ENCODE data around the gene MED31. TPM values are rescaled to one million over a fixed set of nuclear protein-coding genes. Genes with fewer than 3 reads are reported as not detected.
A peak's percentile ranks its signal among the peaks of the same experiment; 100 is the strongest.

The MED31 gene
- total RNA-seq, 1 experiment from 2014 or later = 17.8 TPM

GRCh38 chr17:6641247-6641863 is 10.1 kb downstream of the MED31 start:
- peak overlapping the region; percentile 96 for H3K4me3 Mint-ChIP-seq (ENCODE audit: unreplicated experiment)
- peak overlapping the region; percentile 96 for H3K27ac Mint-ChIP-seq (ENCODE audit: low read depth, unreplicated experiment)
- peaks cover 31% of the 10 kb centered on the region for H3K4me1 Mint-ChIP-seq (ENCODE audit: insufficient read depth, unreplicated experiment)
- ChIA-PET CTCF (interaction anchor here (0.7 to 1.9 kb wide), 3 partner anchors 8 to 380 kb away, joined by 3 to 7 read pairs (median 3); no protein-coding TSS in a partner anchor), POLR2A (interaction anchor here (0.6 to 3.9 kb wide), 24 partner anchors 8 to 375 kb away, joined by 3 to 57 read pairs (median 5); partner anchors contain the start of genes C17orf100, MED31 and RNASEK)
- intact Hi-C loops (cut with micrococcal nuclease) = loop anchor here (2.0 kb wide), 1 partner anchor 87 kb away; no protein-coding TSS in a partner anchor
- no peak for TF ChIP-seq CTCF (IDR thresholded peaks at IDR 0.05; ENCODE audit: unreplicated experiment)
- peak; percentile 33 for DNase-seq (ENCODE audit: unreplicated experiment)
- H3K9me3 Mint-ChIP-seq (ENCODE audit: unreplicated experiment) = no peaks in the 10 kb centered on the region
- BruUV-seq (replicated peaks) = TSS peak; percentile 59
- H3K36me3 Mint-ChIP-seq (ENCODE audit: insufficient read depth, unreplicated experiment) = peaks cover 59% of the 10 kb centered on the region
- H3K27me3 Mint-ChIP-seq (ENCODE audit: insufficient read depth, unreplicated experiment) = no peaks in the 10 kb centered on the region

- Mint-ChIP-seq H3K27me3 (ENCODE audit: insufficient read depth, unreplicated experiment) (no peaks in the 10 kb centered on the region), H3K9me3 (ENCODE audit: unreplicated experiment) (no peaks in the 10 kb centered on the region), H3K36me3 (ENCODE audit: insufficient read depth, unreplicated experiment) (peaks cover 57% of the 10 kb centered on the region), H3K4me3 (ENCODE audit: unreplicated experiment) (peak within 1 kb of the TSS; percentile 96), H3K27ac (ENCODE audit: low read depth, unreplicated experiment) (peak within 1 kb of the TSS; percentile 96), H3K4me1 (ENCODE audit: insufficient read depth, unreplicated experiment) (peaks cover 26% of the 10 kb centered on the region)
- POLR2A ChIA-PET = interaction anchor here (0.6 to 3.9 kb wide), 21 partner anchors 7 to 375 kb away, joined by 3 to 57 read pairs (median 4); partner anchors contain the start of genes C17orf100, MED31 and RNASEK
- intact Hi-C loops (cut with micrococcal nuclease) = loop anchor here (1.0 to 2.0 kb wide), 2 partner anchors 86 to 169 kb away; no protein-coding TSS in a partner anchor
- CTCF ChIA-PET = interaction anchor here (0.7 to 1.9 kb wide), 2 partner anchors 203 to 381 kb away, joined by 3 to 7 read pairs; no protein-coding TSS in a partner anchor
- DNase-seq (ENCODE audit: unreplicated experiment) = peak; percentile 89
- BruUV-seq (replicated peaks) = no TSS peak
- no peak for TF ChIP-seq CTCF (IDR thresholded peaks at IDR 0.05; ENCODE audit: unreplicated experiment)
Observed at GRCh38 chr17:6640536-6641246, 10.7 kb downstream of the MED31 start, which contains the start of the genes KIAA0753 and TXNDC17. Gene KIAA0753 (minus strand): TSS chr17:6640711. CDS start chr17:6635103, 5,608 bp downstream. Gene TXNDC17 (plus strand): TSS chr17:6641060. CDS start chr17:6641083, 23 bp downstream.

DNA sequence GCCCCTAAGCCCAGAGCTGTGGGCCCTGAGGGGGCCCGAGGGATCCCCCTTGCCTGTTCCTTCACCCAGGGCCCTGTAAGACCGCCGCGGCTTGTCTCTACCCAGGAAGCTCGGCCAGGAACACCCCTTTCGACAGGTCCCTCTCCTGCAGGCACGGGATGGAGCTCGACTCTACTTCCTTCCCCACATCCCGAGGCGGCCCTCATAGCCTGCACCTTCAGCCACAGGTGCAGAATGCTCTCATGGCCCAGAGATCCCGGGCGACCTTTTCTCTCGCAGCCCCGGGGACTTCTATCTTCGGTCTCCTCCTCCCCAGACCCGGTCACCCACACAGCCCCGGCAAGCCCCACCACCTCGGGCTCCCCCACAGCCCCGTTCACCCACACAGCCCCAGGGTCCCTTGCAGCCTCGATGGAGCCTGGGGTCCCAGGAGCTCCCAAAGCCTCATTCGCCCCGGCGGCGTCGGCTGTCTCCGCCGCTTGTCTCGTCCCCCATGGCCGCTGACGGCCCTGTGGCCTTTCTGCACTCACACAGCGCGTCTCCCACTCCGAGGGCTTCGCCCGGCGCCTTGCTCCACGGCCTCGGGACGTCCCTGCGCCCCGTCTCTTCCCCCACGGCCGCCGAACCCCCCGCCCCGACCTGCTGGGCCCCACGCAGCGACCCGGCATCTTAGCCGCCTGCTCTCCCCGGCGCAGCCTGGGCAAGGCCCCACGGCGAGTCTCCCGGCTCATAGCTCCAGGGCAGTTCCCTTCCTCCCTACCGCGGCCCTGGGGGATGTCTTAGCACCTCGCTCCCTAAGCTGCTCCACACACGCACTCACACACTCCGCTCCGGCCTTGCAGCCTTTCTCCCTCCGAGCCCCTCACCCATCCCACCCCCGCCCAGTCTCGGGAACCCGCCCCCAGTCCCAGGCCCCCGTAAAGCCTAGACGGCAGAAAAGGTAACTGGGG is 11.5 kb downstream of the MED31 start:
- CTCF ChIA-PET = interaction anchor here (0.5 to 2.1 kb wide), 5 partner anchors 9 to 1122 kb away, joined by 3 to 9 read pairs (median 3); no protein-coding TSS in a partner anchor
- peak; percentile 20 for DNase-seq (ENCODE audit: unreplicated experiment)

More for the DNA sequence above, 11.5 kb downstream of the MED31 start:
- Mint-ChIP-seq H3K9me3 (ENCODE audit: unreplicated experiment) (no peaks in the 10 kb centered on the region), H3K36me3 (ENCODE audit: insufficient read depth, unreplicated experiment) (peaks cover 57% of the 10 kb centered on the region), H3K27ac (ENCODE audit: low read depth, unreplicated experiment) (peak overlapping the region; percentile 96), H3K4me1 (ENCODE audit: insufficient read depth, unreplicated experiment) (peaks cover 19% of the 10 kb centered on the region), H3K27me3 (ENCODE audit: insufficient read depth, unreplicated experiment) (no peaks in the 10 kb centered on the region), H3K4me3 (ENCODE audit: unreplicated experiment) (peak overlapping the region; percentile 96)
- intact Hi-C loops (cut with micrococcal nuclease) = loop anchor here (1.0 to 2.0 kb wide), 2 partner anchors 85 to 169 kb away; no protein-coding TSS in a partner anchor
- TF ChIP-seq CTCF (IDR thresholded peaks at IDR 0.05; ENCODE audit: unreplicated experiment) = no peak
- no TSS peak for BruUV-seq (replicated peaks)
- POLR2A ChIA-PET = interaction anchor here (0.6 to 3.9 kb wide), 16 partner anchors 11 to 618 kb away, joined by 3 to 57 read pairs (median 5); partner anchors contain the start of genes C17orf100, MED31, PIMREG and RNASEK

Data from MCF 10A (cell line).